GM23248 (cell line): ENCODE measurements around the gene TMEM203. TPM values are rescaled to one million over a fixed set of nuclear protein-coding genes. Genes with fewer than 3 reads are reported as not detected.

Experiments used
- DNase-seq: peaks from one replicate; pipeline ENCODE4 v3.0.0-alpha.2; 2015
- H2AFZ ChIP-seq: fragments of 200-600 bp; sonication (generic); 2 replicates; pipeline ENCODE4 v1.6.1; 2016; ENCODE audit warnings: antibody characterized with exemption
- H3F3A ChIP-seq: fragments of 200-600 bp; sonication (generic); 2 replicates; pipeline ENCODE4 v1.6.1; 2016; ENCODE audit warnings: mild to moderate bottlenecking, antibody characterized with exemption, mixed run types; ENCODE audit not compliant: insufficient read depth
- H3K27ac ChIP-seq: fragments of 200-600 bp; sonication (generic); 2 replicates; pipeline ENCODE4 v1.5.1; 2016; ENCODE audit warnings: mild to moderate bottlenecking
- H3K27me3 ChIP-seq: fragments of 200-600 bp; sonication (generic); replicated peaks from 2 replicates; pipeline ENCODE4 v1.6.1; 2016; ENCODE audit warnings: mild to moderate bottlenecking; ENCODE audit not compliant: insufficient read depth
- H3K36me3 ChIP-seq: fragments of 200-600 bp; sonication (generic); 2 replicates; pipeline ENCODE4 v1.6.1; 2016; ENCODE audit warnings: low read depth, mild to moderate bottlenecking
- H3K4me1 ChIP-seq: fragments of 200-600 bp; sonication (generic); 2 replicates; pipeline ENCODE4 v1.6.1; 2016; ENCODE audit warnings: mild to moderate bottlenecking; ENCODE audit not compliant: insufficient read depth
- H3K4me2 ChIP-seq: fragments of 200-600 bp; sonication (generic); one replicate; pipeline ENCODE4 v1.6.1; 2016; ENCODE audit warnings: mild to moderate bottlenecking; ENCODE audit not compliant: unreplicated experiment
- H3K4me3 ChIP-seq: fragments of 200-600 bp; sonication (generic); 2 replicates; pipeline ENCODE4 v1.5.1; 2016; ENCODE audit warnings: mild to moderate bottlenecking
- H3K79me2 ChIP-seq: fragments of 200-600 bp; sonication (generic); 2 replicates; pipeline ENCODE4 v1.6.1; 2016; ENCODE audit warnings: mild to moderate bottlenecking; ENCODE audit not compliant: insufficient read depth
- H3K9ac ChIP-seq: fragments of 200-600 bp; sonication (generic); 2 replicates; pipeline ENCODE4 v1.6.1; 2016; ENCODE audit warnings: mild to moderate bottlenecking
- H3K9me2 ChIP-seq: fragments of 200-600 bp; sonication (generic); 2 replicates; pipeline ENCODE4 v1.6.1; 2016; ENCODE audit warnings: mixed run types, mild to moderate bottlenecking, moderate library complexity; ENCODE audit not compliant: insufficient read depth
- H3K9me3 ChIP-seq: fragments of 200-600 bp; sonication (generic); one replicate; pipeline ENCODE4 v1.6.1; 2017; ENCODE audit warnings: low read depth
- H4K20me1 ChIP-seq: fragments of 200-600 bp; sonication (generic); 2 replicates; pipeline ENCODE4 v1.6.0; 2016; ENCODE audit not compliant: insufficient read depth
- EZH2 ChIP-seq: fragments of 200-600 bp; sonication (generic); IDR thresholded peaks from 2 replicates; pipeline ENCODE4 v1.6.1; 2018; ENCODE audit warnings: antibody characterized with exemption, mild to moderate bottlenecking; ENCODE audit not compliant: insufficient read depth, poor library complexity, severe bottlenecking
- EZH2phosphoT487 ChIP-seq: fragments of 200-600 bp; sonication (generic); IDR thresholded peaks from 2 replicates; pipeline ENCODE4 v1.6.1; 2018; ENCODE audit warnings: antibody characterized with exemption, moderate library complexity, mild to moderate bottlenecking, low read depth; ENCODE audit not compliant: insufficient read depth
- WGBS, 2 experiments: methylation state at CpG; one replicate each; pipeline ENCODE4 v1.1.6; 2015 to 2017; ENCODE audit warnings: low lambda C conversion rate in 2 of 2, low coverage in 1 of 2; ENCODE audit errors: missing lambda C conversion rate in 2 of 2; 5-methylcytosine and 5-hydroxymethylcytosine counted together
- in situ Hi-C: fragments of 300-500 bp; cut with MboI; formaldehyde crosslinking; loops from 2 replicates; pipeline ENCODE4 v1.15.0; 2020
- polyA plus RNA-seq: library from polyadenylated mRNA; unstranded; fragments of >200 nt; fragmentation: Nextera tagmentation; extraction: Ambion mirVana; gene quantifications from 2 replicates; pipeline ENCODE4 v1.2.1, GENCODE V29; 2016
- total RNA-seq: library from RNA; depleted of rRNA; stranded (reverse); fragments of >200 nt; shearing (Covaris generic); gene quantifications from 2 replicates; pipeline ENCODE4 v1.2.3, GENCODE V29; 2014

The TMEM203 gene
- total and polyA plus RNA-seq, 2 experiments from 2014 or later: 46.9 to 52.9 TPM

GRCh38 chr9:137193771-137194170, 11.7 kb downstream of the TMEM203 start:
- no peak overlapping the region for H3K4me2 ChIP-seq
- WGBS, 2 experiments: 79 to 80% methylated on average over 11 to 14 of the region's 14 CpGs
- H3K4me3 ChIP-seq: no peak overlapping the region
- peaks cover 10% of the 10 kb centered on the region for H3F3A ChIP-seq
- in situ Hi-C loops: no loop called here
- H4K20me1 ChIP-seq: no peaks in the 10 kb centered on the region
- no peaks in the 10 kb centered on the region for H3K9me2 ChIP-seq
- no peak overlapping the region for H3K27ac ChIP-seq
- H3K9ac ChIP-seq: no peak overlapping the region
- no peak for TF ChIP-seq EZH2
- H3K4me1 ChIP-seq: peaks cover 14% of the 10 kb centered on the region
- no peak overlapping the region for H2AFZ ChIP-seq
- H3K79me2 ChIP-seq: peaks cover 89% of the 10 kb centered on the region
- no peaks in the 10 kb centered on the region for H3K36me3 ChIP-seq
- no peaks in the 10 kb centered on the region for H3K9me3 ChIP-seq
- DNase-seq: no peak
- no peaks in the 10 kb centered on the region for H3K27me3 ChIP-seq

DNA sequence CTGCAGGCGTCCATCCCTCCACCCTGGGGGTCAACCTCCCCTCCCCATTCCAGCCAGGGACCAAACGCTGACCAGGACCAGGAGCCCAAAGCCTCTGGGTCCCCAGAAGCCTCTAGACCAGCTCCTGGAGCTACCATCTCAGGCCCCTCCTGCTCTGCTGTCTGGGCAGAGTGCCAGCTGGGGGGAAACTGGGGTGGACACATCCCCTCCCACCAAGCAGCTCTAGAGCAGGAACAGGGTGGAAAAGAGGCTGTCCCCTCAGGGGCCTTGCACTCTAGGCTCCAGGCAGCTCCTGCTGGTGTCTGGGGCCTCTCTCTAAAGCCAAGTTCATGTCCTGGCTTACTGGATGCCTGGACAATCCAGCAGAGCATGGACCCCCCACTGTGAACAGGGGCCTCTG, 12.6 kb downstream of the TMEM203 start:
- Histone ChIP-seq H3K36me3 (no peaks in the 10 kb centered on the region), H3K9me3 (no peaks in the 10 kb centered on the region), H4K20me1 (no peaks in the 10 kb centered on the region), H2AFZ (no peak overlapping the region), H3K27ac (no peak overlapping the region), H3K9me2 (no peaks in the 10 kb centered on the region), H3K9ac (no peak overlapping the region), H3K4me3 (no peak overlapping the region), H3F3A (peaks cover 10% of the 10 kb centered on the region), H3K4me2 (no peak overlapping the region), H3K27me3 (no peaks in the 10 kb centered on the region), H3K79me2 (peaks cover 83% of the 10 kb centered on the region), H3K4me1 (peaks cover 8% of the 10 kb centered on the region)
- in situ Hi-C loops: no loop called here
- 45 to 51% methylated on average over 2 of the region's 2 CpGs for WGBS, 2 experiments
- no peak for TF ChIP-seq EZH2phosphoT487
- TF ChIP-seq EZH2: no peak
- no peak for DNase-seq

- Histone ChIP-seq H4K20me1 (no peaks in the 10 kb centered on the region), H3F3A (peaks cover 10% of the 10 kb centered on the region), H3K4me3 (no peak overlapping the region), H3K9ac (no peak overlapping the region), H3K4me1 (peaks cover 8% of the 10 kb centered on the region), H2AFZ (no peak overlapping the region), H3K36me3 (no peaks in the 10 kb centered on the region), H3K9me3 (no peaks in the 10 kb centered on the region), H3K79me2 (peaks cover 83% of the 10 kb centered on the region), H3K9me2 (no peaks in the 10 kb centered on the region), H3K27me3 (no peaks in the 10 kb centered on the region), H3K4me2 (no peak overlapping the region), H3K27ac (no peak overlapping the region)
- in situ Hi-C loops: no loop called here
- 77 to 90% methylated on average over 4 to 10 of the region's 10 CpGs for WGBS, 2 experiments
- TF ChIP-seq EZH2phosphoT487: no peak
- TF ChIP-seq EZH2: no peak
- no peak for DNase-seq
These were observed 13.0 kb downstream of the TMEM203 start for GRCh38 chr9:137192448-137192780.

DNA sequence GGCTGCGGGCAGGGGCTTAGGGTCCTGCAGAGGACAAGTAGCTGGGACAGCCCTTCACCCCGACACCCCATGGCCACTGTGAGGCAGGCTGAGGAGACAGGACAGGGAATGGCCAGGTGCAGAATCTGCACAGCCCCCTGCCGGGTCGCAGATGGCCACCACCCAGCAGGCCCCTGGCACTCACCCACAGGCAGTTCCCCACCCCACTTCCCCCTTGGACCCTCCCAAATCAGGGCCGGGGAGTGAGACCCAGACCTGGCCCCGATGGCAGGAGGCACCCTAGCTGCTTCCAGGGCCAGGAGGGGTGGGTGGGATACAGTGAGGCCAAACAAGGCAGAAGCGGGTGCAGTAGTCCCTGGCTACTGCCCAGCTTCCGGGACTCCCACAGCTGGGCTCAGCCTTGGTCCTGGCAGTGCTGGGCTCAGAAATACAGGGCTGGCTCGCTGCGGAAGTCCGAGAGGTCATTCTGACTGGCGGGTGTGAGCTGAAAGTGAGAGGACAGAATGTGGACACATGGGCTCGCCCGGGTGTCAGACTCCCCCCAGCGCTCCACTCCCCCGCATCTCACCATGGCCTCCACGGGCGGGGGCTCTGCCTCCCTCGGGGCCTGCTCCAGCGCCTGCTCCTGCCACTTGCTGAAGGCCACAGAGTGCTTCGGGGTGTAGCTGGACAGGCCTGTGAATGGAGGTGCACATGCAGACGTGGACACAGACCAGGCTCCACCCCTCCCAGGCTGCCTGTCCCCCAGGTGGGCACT, 13.6 kb downstream of the TMEM203 start:
- peaks cover 10% of the 10 kb centered on the region for H3F3A ChIP-seq
- H3K27ac ChIP-seq: no peak overlapping the region
- H4K20me1 ChIP-seq: no peaks in the 10 kb centered on the region
- DNase-seq: no peak
- 82 to 86% methylated on average over 12 to 22 of the region's 22 CpGs for WGBS, 2 experiments
- H3K9me3 ChIP-seq: no peaks in the 10 kb centered on the region
- H3K79me2 ChIP-seq: peaks cover 83% of the 10 kb centered on the region
- H3K4me2 ChIP-seq: no peak overlapping the region
- H3K4me1 ChIP-seq: peaks cover 12% of the 10 kb centered on the region
- no peak overlapping the region for H3K4me3 ChIP-seq
- in situ Hi-C loops: no loop called here
- H3K27me3 ChIP-seq: no peaks in the 10 kb centered on the region
- TF ChIP-seq EZH2 (no peak), EZH2phosphoT487 (no peak)
- no peaks in the 10 kb centered on the region for H3K9me2 ChIP-seq
- H3K36me3 ChIP-seq: no peaks in the 10 kb centered on the region
- H3K9ac ChIP-seq: no peak overlapping the region
- no peak overlapping the region for H2AFZ ChIP-seq

DNA sequence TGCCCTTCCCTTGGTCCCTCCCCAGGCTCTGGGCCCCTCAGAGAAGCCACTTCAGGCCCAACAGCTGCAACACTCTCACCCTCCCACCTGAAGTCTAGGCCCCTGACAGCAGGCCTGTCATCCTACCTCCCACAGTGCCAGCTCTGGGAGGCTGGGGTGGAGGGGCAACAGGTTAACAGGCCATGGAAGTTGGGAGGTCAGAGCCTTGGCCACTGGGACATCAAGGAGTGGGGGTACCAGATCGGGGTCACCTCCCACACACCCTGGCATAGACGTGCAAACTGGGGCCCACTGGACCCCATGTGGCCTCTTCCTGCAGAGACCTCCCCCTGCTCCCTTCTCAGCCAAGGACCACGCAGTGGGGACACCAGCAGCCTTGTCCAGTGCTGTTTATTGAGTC, 14.2 kb downstream of the TMEM203 start:
- TF ChIP-seq EZH2phosphoT487 (no peak), EZH2 (no peak)
- Histone ChIP-seq H3K27me3 (no peaks in the 10 kb centered on the region), H3F3A (peaks cover 10% of the 10 kb centered on the region), H3K9me3 (no peaks in the 10 kb centered on the region), H4K20me1 (no peaks in the 10 kb centered on the region), H3K4me1 (peaks cover 16% of the 10 kb centered on the region), H3K79me2 (peaks cover 83% of the 10 kb centered on the region), H3K4me3 (no peak overlapping the region), H3K36me3 (no peaks in the 10 kb centered on the region), H3K27ac (no peak overlapping the region), H2AFZ (no peak overlapping the region), H3K9ac (no peak overlapping the region), H3K9me2 (no peaks in the 10 kb centered on the region), H3K4me2 (no peak overlapping the region)
- 51 to 56% methylated on average over 3 of the region's 3 CpGs for WGBS, 2 experiments
- in situ Hi-C loops: no loop called here
- no peak for DNase-seq
